AG04449 (cell line): ENCODE data around the gene HES6.
A peak's percentile ranks its signal among the peaks of the same experiment; 100 is the strongest.

Experiments
- CTCF ChIA-PET: fragments of 350-600 bp; formaldehyde crosslinking; extraction: SDS; loops from one replicate; lab custom pipeline; 2021; ENCODE audit warnings: antibody characterized with exemption; lab: Yijun Ruan, JAX
- POLR2A ChIA-PET: fragments of 400-600, 350-600 bp; formaldehyde crosslinking; extraction: SDS; loops from one replicate; lab custom pipeline; 2020; ENCODE audit warnings: antibody characterized with exemption, inconsistent platforms; lab: Yijun Ruan, JAX
- DNase-seq: peaks from one replicate; pipeline ENCODE4 v3.0.0-alpha.2; 2010; ENCODE audit warnings: low read depth, low spot score
- H3K4me3 ChIP-seq: 2 replicates; pipeline ENCODE4 v1.5.1; 2011; ENCODE audit warnings: low read depth, mild to moderate bottlenecking, control low read depth, low read length
- CTCF ChIP-seq: IDR thresholded peaks from one replicate; pipeline ENCODE4 v1.5.1; 2011; ENCODE audit warnings: mild to moderate bottlenecking, moderate library complexity, low read length, control low read depth, inconsistent platforms; ENCODE audit not compliant: insufficient read depth; ENCODE audit errors: missing control alignments

Gene HES6

GRCh38 chr2:238239863-238240756 lies at the start of gene HES6:
TSS of gene HES6 (minus strand) at chr2:238240038. CDS start at chr2:238239905, 133 bp downstream.
- peak within 1 kb of the TSS; percentile 59 for H3K4me3 ChIP-seq
- TF ChIP-seq CTCF, result no peak
- CTCF ChIA-PET, result interaction anchor here (21.6 kb wide), 1 partner anchor 21 kb away, joined by 223 read pairs; no protein-coding TSS in a partner anchor
- no peak for DNase-seq
- POLR2A ChIA-PET, result interaction anchor here (0.5 to 0.9 kb wide), 2 partner anchors 17 to 445 kb away, joined by 3 to 4 read pairs; no protein-coding TSS in a partner anchor

- ChIA-PET POLR2A (interaction anchor here (0.6 kb wide), 1 partner anchor 457 kb away, joined by 3 read pairs; no protein-coding TSS in a partner anchor), CTCF (interaction anchor here (1.3 to 1.6 kb wide), 4 partner anchors 9 to 25 kb away, joined by 3 to 6 read pairs (median 4); no protein-coding TSS in a partner anchor)
- TF ChIP-seq CTCF, result no peak
- no peak for DNase-seq
- peak overlapping the region; percentile 83 for H3K4me3 ChIP-seq
Observed at GRCh38 chr2:238289574-238289973, 49.7 kb upstream of the HES6 start.

- H3K4me3 ChIP-seq, result peak overlapping the region; percentile 83
- ChIA-PET CTCF (interaction anchor here (0.6 to 1.6 kb wide), 7 partner anchors 9 to 33 kb away, joined by 3 to 6 read pairs (median 3); no protein-coding TSS in a partner anchor), POLR2A (no interaction called here)
- DNase-seq, result peak; percentile 88
- peak; percentile 43 for TF ChIP-seq CTCF
Observed at GRCh38 chr2:238288650-238289573, 49.1 kb upstream of the HES6 start.

- H3K4me3 ChIP-seq, result peak within 1 kb of the TSS; percentile 83
- ChIA-PET CTCF (interaction anchor here (0.9 to 3.0 kb wide), 8 partner anchors 9 to 32 kb away, joined by 3 to 20 read pairs (median 3); no protein-coding TSS in a partner anchor), POLR2A (no interaction called here)
- peak; percentile 69 for DNase-seq
- peak; percentile 21 for TF ChIP-seq CTCF
Observed at GRCh38 chr2:238287737-238288649, 48.2 kb upstream of the HES6 start, which contains the start of gene PER2. TSS of gene PER2 (minus strand) at chr2:238288610. CDS start at chr2:238277936, 10,674 bp downstream.

- no peak for DNase-seq
- CTCF ChIA-PET, result interaction anchor here (0.9 to 3.0 kb wide), 6 partner anchors 8 to 32 kb away, joined by 3 to 20 read pairs (median 3); no protein-coding TSS in a partner anchor
- peak overlapping the region; percentile 83 for H3K4me3 ChIP-seq
- TF ChIP-seq CTCF, result no peak
- POLR2A ChIA-PET, result no interaction called here
Observed at GRCh38 chr2:238286987-238287736, 47.3 kb upstream of the HES6 start.
